ENCODE measurements around the gene POLN. TPM values are rescaled to one million over a fixed set of nuclear protein-coding genes. Genes with fewer than 3 reads are reported as not detected.

POLN gene
- total RNA-seq, 1 donor, result 4.9 TPM

- no peak overlapping the region for H3K4me3 ChIP-seq (ENCODE audit: low read depth, low read length)
- no peak for TF ChIP-seq CTCF (IDR thresholded peaks at IDR 0.05; ENCODE audit: insufficient read depth, low read length)
- DNase-seq (ENCODE audit: low read depth), result no peak
These were observed 65.8 kb downstream of the POLN start for GRCh38 chr4:2175990-2176698.

DNA sequence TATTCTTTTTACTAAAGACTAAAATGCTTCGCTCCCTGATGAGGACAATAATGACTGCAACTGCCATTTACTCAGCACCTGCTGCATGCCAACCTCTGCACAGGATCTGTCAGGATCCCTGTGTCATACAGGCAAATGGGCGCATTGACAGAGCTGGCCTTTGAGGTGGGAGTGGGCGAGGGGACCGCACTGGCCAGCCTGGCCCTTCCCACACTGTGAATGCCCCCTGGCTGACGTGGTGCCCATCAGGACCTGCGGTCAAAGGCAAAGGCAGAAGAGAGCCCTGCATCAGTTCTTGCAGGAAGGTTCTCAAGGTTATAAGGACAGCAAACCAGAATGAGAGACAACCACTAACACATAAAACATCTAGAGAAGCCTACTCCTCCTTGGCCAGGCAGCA, 67.9 kb downstream of the POLN start:
- no peak for DNase-seq (ENCODE audit: low read depth)
- H3K4me3 ChIP-seq (ENCODE audit: low read depth, low read length), result no peak overlapping the region
- no peak for TF ChIP-seq CTCF (IDR thresholded peaks at IDR 0.05; ENCODE audit: insufficient read depth, low read length)

DNA sequence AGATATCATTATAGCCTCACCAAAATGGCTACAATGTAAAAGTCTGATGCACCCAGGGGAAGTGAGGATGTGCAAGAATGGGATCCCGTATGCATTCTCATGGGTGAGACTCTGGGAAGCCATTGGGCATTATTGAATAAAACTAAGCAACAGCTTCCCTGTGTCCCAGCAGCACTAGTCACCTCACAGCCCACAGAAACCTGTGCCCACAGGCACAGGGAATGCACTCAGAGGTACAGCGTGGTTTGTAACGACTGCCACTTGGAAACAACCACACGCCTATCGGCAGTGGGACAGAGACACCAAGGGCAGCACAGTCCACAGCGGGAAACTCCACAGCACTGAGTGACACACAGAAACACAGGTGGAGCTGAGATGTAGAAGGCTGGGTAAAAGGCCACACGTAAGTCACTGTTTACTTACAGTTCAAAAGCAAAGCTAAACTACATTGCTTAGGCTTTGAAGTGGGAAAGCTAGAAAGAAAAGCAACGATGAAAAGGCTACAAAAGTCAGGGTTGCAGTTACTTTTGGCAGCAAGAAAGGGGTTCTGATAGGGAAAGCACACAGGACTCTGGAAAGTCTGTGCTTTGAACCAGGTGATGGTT, 69.2 kb downstream of the POLN start:
- H3K4me3 ChIP-seq (ENCODE audit: low read depth, low read length), result no peak overlapping the region
- TF ChIP-seq CTCF (IDR thresholded peaks at IDR 0.05; ENCODE audit: insufficient read depth, low read length), result no peak
- DNase-seq (ENCODE audit: low read depth), result no peak

- TF ChIP-seq CTCF (IDR thresholded peaks at IDR 0.05; ENCODE audit: insufficient read depth, low read length), result no peak
- no peak overlapping the region for H3K4me3 ChIP-seq (ENCODE audit: low read depth, low read length)
- no peak for DNase-seq (ENCODE audit: low read depth)
These were observed 69.8 kb downstream of the POLN start for GRCh38 chr4:2172161-2172560.

GRCh38 chr4:2168469-2169319, 73.2 kb downstream of the POLN start:
- H3K4me3 ChIP-seq (ENCODE audit: low read depth, low read length), result no peak overlapping the region
- no peak for TF ChIP-seq CTCF (IDR thresholded peaks at IDR 0.05; ENCODE audit: insufficient read depth, low read length)
- DNase-seq (ENCODE audit: low read depth), result no peak

DNA sequence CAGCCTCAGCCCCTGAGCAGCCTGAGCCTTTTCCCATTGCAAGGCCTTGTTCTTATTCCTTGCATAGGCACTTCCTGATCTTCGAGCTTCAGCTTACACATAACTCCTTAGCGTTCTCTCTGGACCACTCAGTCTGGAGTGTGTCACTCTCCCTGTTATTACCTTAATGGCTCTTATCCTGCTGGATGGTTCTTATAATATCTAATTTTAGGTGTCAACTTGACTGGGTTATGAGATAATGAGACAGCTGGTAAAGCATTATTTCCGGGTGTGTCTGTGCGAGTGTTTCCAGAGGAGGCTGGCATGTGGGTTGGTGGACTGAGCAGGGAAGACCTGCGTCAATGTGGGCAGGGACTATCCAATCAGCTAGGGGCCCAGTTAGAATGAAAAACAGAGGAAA, 75.7 kb downstream of the POLN start:
- no peak overlapping the region for H3K4me3 ChIP-seq (ENCODE audit: low read depth, low read length)
- no peak for TF ChIP-seq CTCF (IDR thresholded peaks at IDR 0.05; ENCODE audit: insufficient read depth, low read length)
- DNase-seq (ENCODE audit: low read depth), result no peak
